K562 (cell line): Measurements from ENCODE around the gene SCN8A. TPM values are rescaled to one million over a fixed set of nuclear protein-coding genes. Genes with fewer than 3 reads are reported as not detected.

Experiments used
- ATAC-seq: fragments of 200-7000 bp; cut with Tn5 transposase; 3 replicates; pipeline ENCODE4 v1.9.1; 2020; ENCODE audit warnings: moderate library complexity
- BruUV-seq: library from RNA; stranded (reverse); fragments of 400-500 nt; replicated peaks from 2 replicates; lab custom pipeline; 2021; lab: Mats Ljungman, UMichigan
- CTCF ChIA-PET: fragments of 300-600 bp; formaldehyde crosslinking; extraction: SDS; loops from one replicate; lab custom pipeline; 2021; ENCODE audit warnings: low intra/inter-chr PET ratio; lab: Yijun Ruan, JAX
- POLR2A ChIA-PET: fragments of 300-600, 350-650 bp; sonication (Branson Sonifier 250); formaldehyde crosslinking; extraction: SDS; loops from one replicate; lab custom pipeline; 2021; ENCODE audit warnings: antibody characterized with exemption, inconsistent platforms; lab: Yijun Ruan, JAX
- DNase-seq, 4 experiments: peaks; one replicate each; pipeline versions ENCODE4 v3.0.0 to v3.0.0-alpha.2; 2011 to 2018; ENCODE audit warnings: low spot score in 3 of 4, mixed read lengths in 3 of 4; ENCODE audit errors: extremely low read depth in 1 of 4
- FAIRE-seq: peaks from 2 replicates; lab custom pipeline; 2011; peaks lifted over from hg19 to GRCh38; lab: Jason Lieb, UNC
- H2AFZ ChIP-seq: 2 replicates; pipeline ENCODE4 v1.6.0; 2011; ENCODE audit warnings: low read depth, low read length, control low read depth, inconsistent platforms
- H3K27ac ChIP-seq: fragments of 200-600 bp; 3 replicates; pipeline ENCODE4 v1.8.0; 2011; ENCODE audit warnings: low read depth, mild to moderate bottlenecking, control low read depth, inconsistent platforms, low read length, moderate library complexity, mixed read lengths; ENCODE audit errors: extremely low read depth
- H3K27me3 ChIP-seq, 2 experiments: fragments of 300-600 bp in 1 of 2; 2 replicates in 1 of 2; 3 replicates in 1 of 2; pipeline versions ENCODE4 v1.6.0 to v1.8.0; 2011; ENCODE audit warnings: inconsistent platforms in 2 of 2, low read length in 2 of 2, mild to moderate bottlenecking in 1 of 2, mixed read lengths in 1 of 2, moderate library complexity in 1 of 2; ENCODE audit not compliant: control insufficient read depth in 2 of 2, insufficient read depth in 2 of 2
- H3K36me3 ChIP-seq: fragments of 300-600 bp; 3 replicates; pipeline ENCODE4 v1.8.0; 2011; ENCODE audit warnings: mild to moderate bottlenecking, low read length, inconsistent platforms; ENCODE audit not compliant: control insufficient read depth, insufficient read depth
- H3K4me1 ChIP-seq, 2 experiments: fragments of 200-600 bp in 1 of 2; replicated peaks in 1 of 2; 2 replicates in 1 of 2; 3 replicates in 1 of 2; pipeline versions ENCODE4 v1.5.1 to v1.8.0; 2011; ENCODE audit warnings: inconsistent platforms in 2 of 2, low read length in 2 of 2, mild to moderate bottlenecking in 1 of 2, mixed read lengths in 1 of 2, moderate library complexity in 1 of 2; ENCODE audit not compliant: control insufficient read depth in 2 of 2, insufficient read depth in 2 of 2
- H3K4me2 ChIP-seq: 2 replicates; pipeline ENCODE4 v1.6.1; 2011; ENCODE audit warnings: low read length, control low read depth, inconsistent platforms, mixed read lengths; ENCODE audit not compliant: insufficient read depth
- H3K4me3 ChIP-seq: fragments of 200-600 bp; sonication (generic), shearing (Covaris generic); 2 replicates; pipeline ENCODE4 v1.5.1; 2016; ENCODE audit warnings: control low read depth, inconsistent platforms
- H3K79me2 ChIP-seq: fragments of 200-600 bp; 3 replicates; pipeline ENCODE4 v1.8.0; 2011; ENCODE audit warnings: low read length, inconsistent platforms; ENCODE audit not compliant: control insufficient read depth, insufficient read depth
- H3K9ac ChIP-seq, 2 experiments: 2 replicates each; pipeline versions ENCODE4 v1.6.0 to v1.6.1; 2011; ENCODE audit warnings: low read depth in 2 of 2, low read length in 2 of 2, control low read depth in 1 of 2, inconsistent platforms in 1 of 2, mild to moderate bottlenecking in 1 of 2, mixed read lengths in 1 of 2; ENCODE audit not compliant: insufficient read depth in 1 of 2
- H3K9me1 ChIP-seq: one replicate; pipeline ENCODE4 v1.6.0; 2011; ENCODE audit warnings: inconsistent platforms, mild to moderate bottlenecking, low read length, moderate library complexity; ENCODE audit not compliant: control insufficient read depth, insufficient read depth
- H3K9me3 ChIP-seq: replicated peaks from 2 replicates; pipeline ENCODE4 v1.5.1; 2011; ENCODE audit warnings: low read depth, low read length, inconsistent platforms; ENCODE audit not compliant: control insufficient read depth, insufficient read depth
- H4K20me1 ChIP-seq: replicated peaks from 2 replicates; pipeline ENCODE4 v1.6.1; 2011; ENCODE audit warnings: low read length, inconsistent platforms, mixed read lengths; ENCODE audit not compliant: control insufficient read depth, insufficient read depth
- CBX8 ChIP-seq: fragments of 200-600 bp; sonication (generic); IDR thresholded peaks from 2 replicates; pipeline ENCODE4 v1.6.1; 2012; ENCODE audit warnings: borderline replicate concordance, mixed run types, low read depth, mild to moderate bottlenecking, moderate library complexity, mixed read lengths, low read length, control low read depth, inconsistent platforms; ENCODE audit not compliant: poor library complexity, severe bottlenecking; ENCODE audit errors: extremely low read depth
- NR1H2 ChIP-seq: sonication (generic); formaldehyde crosslinking; IDR thresholded peaks from 2 replicates; pipeline ENCODE4 v1.4.0; 2020; ENCODE audit warnings: mild to moderate bottlenecking, missing genetic modification reagents
- PPARD ChIP-seq: fragments of 250-450 bp; sonication (Bioruptor Pico); IDR thresholded peaks from 2 replicates; pipeline ENCODE4 v1.8.0; 2022; ENCODE audit warnings: inconsistent platforms, mild to moderate bottlenecking, moderate library complexity
- RAD21 ChIP-seq, 2 experiments: fragments of 250-450 bp in 1 of 2; fragments of 450-650 bp in 1 of 2; sonication (Bioruptor Pico) in 1 of 2; formaldehyde crosslinking in 1 of 2; IDR thresholded peaks in 1 of 2; conservative IDR thresholded peaks in 1 of 2; 2 replicates each; pipeline versions ENCODE4 v1.4.0 to v1.8.0; 2020 to 2022; ENCODE audit warnings: mild to moderate bottlenecking in 2 of 2, moderate library complexity in 1 of 2
- RB1 ChIP-seq: fragments of 450-650 bp; IDR thresholded peaks from 2 replicates; pipeline ENCODE4 v1.6.1; 2017; ENCODE audit warnings: low read depth, mild to moderate bottlenecking
- ZNF444 ChIP-seq: fragments of 250-450 bp; sonication (Bioruptor Pico); IDR thresholded peaks from 2 replicates; pipeline ENCODE4 v1.4.0; 2020; ENCODE audit warnings: mild to moderate bottlenecking, moderate library complexity
- WGBS: fragments of 100-300 bp; shearing (Covaris generic); methylation state at CpG from one replicate; pipeline ENCODE4 v1.1.6; 2016; ENCODE audit warnings: low coverage, mixed read lengths; ENCODE audit not compliant: insufficient coverage; ENCODE audit errors: missing lambda C conversion rate; 5-methylcytosine and 5-hydroxymethylcytosine counted together
- in situ Hi-C: fragments of 300-500 bp; cut with MboI; formaldehyde crosslinking; loops from 4 replicates; pipeline ENCODE4 v1.15.0; 2018; ENCODE audit warnings: inconsistent platforms, mixed read lengths
- intact Hi-C: fragments of 100-400 bp; cut with micrococcal nuclease; formaldehyde crosslinking; loops from 2 replicates; pipeline ENCODE4 v1.14.2; 2022
- polyA plus RNA-seq, 8 experiments: library from polyadenylated mRNA; depleted of rRNA in 4 of 8; stranded (reverse) in 5 of 8; unstranded in 3 of 8; fragments of >200 nt; fragmentation: Nextera tagmentation in 2 of 8; fragmentation: Illumina TruSeq in 1 of 8; extraction: Ambion mirVana in 2 of 8; extraction: Trizol in 1 of 8; gene quantifications; 2 replicates each; pipeline versions ENCODE4 v1.2.1 to v1.2.3, GENCODE V29; 2011 to 2014; ENCODE audit warnings: inconsistent platforms in 1 of 8, missing spikeins in 1 of 8
- total RNA-seq, 7 experiments: library from RNA; depleted of rRNA in 6 of 7; stranded (reverse); fragments of >200 nt in 6 of 7; fragmentation: Illumina TruSeq in 2 of 7; extraction: Trizol in 2 of 7; gene quantifications; 2 replicates each; pipeline versions ENCODE4 v1.2.1 to v1.2.3, GENCODE V29; 2011 to 2021; ENCODE audit warnings: low replicate concordance in 1 of 7

SCN8A gene
- total and polyA plus RNA-seq, 9 of the 15 experiments (the other 6 are each of a cell fraction or from before 2014, with no cell fraction given), result 0.03 to 0.29 (median 0.15) TPM; not detected in 1

GRCh38 chr12:51823875-51824565 lies 233.0 kb downstream of the SCN8A start (continued):
- TF ChIP-seq NR1H2 (no peak), RAD21 (CRISPR knock-in tag; conservative IDR thresholded peaks at IDR 0.05 in 1 of 2, IDR thresholded peaks at IDR 0.05 in 1 of 2) (peak; percentile 43 to 69), RB1 (peak; percentile 51; the same call in 1 of the 2 replicates)

- DNase-seq (no peak), ATAC-seq (no peak), FAIRE-seq (no peak)
- peaks cover 12 to 59% of the 10 kb centered on the region in 2 experiments; a peak in 4 of 5 replicates for H3K27me3 ChIP-seq
- no peak overlapping the region for H3K27ac ChIP-seq
- TF ChIP-seq ZNF444 (CRISPR knock-in tag) (no peak), CBX8 (no peak), PPARD (CRISPR knock-in tag) (no peak)
- no peaks in the 10 kb centered on the region for H3K79me2 ChIP-seq
- H3K4me1 ChIP-seq, result peaks cover 12 to 21% of the 10 kb centered on the region in 2 experiments; a peak in 4 of 5 replicates
- intact Hi-C loops, result loop anchor here (10.0 kb wide), 1 partner anchor 290 kb away; no protein-coding TSS in a partner anchor
- WGBS, result 5% methylated on average over 5 of the region's 5 CpGs
- H3K9me1 ChIP-seq, result no peaks in the 10 kb centered on the region
- H3K9ac ChIP-seq, result no peak overlapping the region
- no peaks in the 10 kb centered on the region for H3K36me3 ChIP-seq
- no peak overlapping the region for H3K4me3 ChIP-seq
- H4K20me1 ChIP-seq, result no peaks in the 10 kb centered on the region
- in situ Hi-C loops, result no loop called here
- ChIA-PET POLR2A (interaction anchor here (0.6 to 0.7 kb wide), 2 partner anchors 11 to 15 kb away, joined by 3 read pairs; no protein-coding TSS in a partner anchor), CTCF (no interaction called here)
- H2AFZ ChIP-seq, result no peak overlapping the region
- no peaks in the 10 kb centered on the region for H3K9me3 ChIP-seq
- BruUV-seq, result no TSS peak
- H3K4me2 ChIP-seq, result no peak overlapping the region
Observed at GRCh38 chr12:51825216-51825615, 234.2 kb downstream of the SCN8A start.
